Activated CD4-positive, alpha-beta T cell treated with anti-CD3 and anti-CD28 coated beads, Interleukin-2, amount 10 ng/mL, durations not matched to agents 24 days and 14 days (primary cell): ENCODE data around the gene APOC3. TPM values are rescaled to one million over a fixed set of nuclear protein-coding genes. Genes with fewer than 3 reads are reported as not detected.

Experiments used
- DNase-seq: peaks from one replicate; pipeline ENCODE4 v3.0.0; 2022
- H3K27ac Mint-ChIP-seq: one replicate; pipeline ENCODE4 v1.8.0; 2022; ENCODE audit warnings: mild to moderate bottlenecking, mixed read lengths
- H3K27me3 Mint-ChIP-seq: one replicate; pipeline ENCODE4 v1.8.0; 2022; ENCODE audit warnings: mixed read lengths
- H3K36me3 Mint-ChIP-seq: one replicate; pipeline ENCODE4 v1.8.0; 2022; ENCODE audit warnings: low read depth, mild to moderate bottlenecking, mixed read lengths
- H3K4me1 Mint-ChIP-seq: one replicate; pipeline ENCODE4 v1.8.0; 2021; ENCODE audit warnings: mixed read lengths
- H3K4me3 Mint-ChIP-seq: one replicate; pipeline ENCODE4 v1.8.0; 2022; ENCODE audit warnings: mild to moderate bottlenecking, moderate library complexity, mixed read lengths
- H3K9me3 Mint-ChIP-seq: one replicate; pipeline ENCODE4 v1.8.0; 2021; ENCODE audit warnings: mixed read lengths
- intact Hi-C: fragments of 100-400 bp; cut with micrococcal nuclease; formaldehyde crosslinking; loops from one replicate; pipeline ENCODE4 v1.15.1; 2023
- total RNA-seq: library from RNA; stranded (reverse); gene quantifications from 2 replicates; pipeline ENCODE4 v1.2.3, GENCODE V29; 2022

APOC3 gene
- total RNA-seq, 1 donor from 2014 or later, result not detected

DNA sequence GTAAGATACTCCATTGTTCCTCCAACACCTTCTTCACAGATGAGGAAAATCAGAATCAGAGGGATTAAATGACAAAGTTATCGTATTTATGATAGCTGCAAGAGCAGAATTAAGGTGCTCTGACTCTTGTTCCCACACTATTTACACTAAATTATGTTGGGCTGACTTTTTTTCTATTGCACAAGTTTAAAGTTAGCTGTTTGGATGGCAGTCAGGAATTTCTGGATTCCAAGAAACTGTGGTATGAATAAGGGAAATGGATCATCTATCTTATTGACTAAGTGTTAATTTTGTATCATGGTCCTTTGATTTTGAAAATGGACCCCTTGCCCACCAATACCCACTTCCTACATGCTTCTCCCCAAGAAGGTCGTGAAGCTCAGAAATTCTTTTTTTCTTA is 27.6 kb downstream of the APOC3 start:
- intact Hi-C loops, result no loop called here
- peaks cover 40% of the 10 kb centered on the region for H3K4me1 Mint-ChIP-seq
- no peaks in the 10 kb centered on the region for H3K9me3 Mint-ChIP-seq
- DNase-seq, result no peak
- H3K4me3 Mint-ChIP-seq, result no peak overlapping the region
- no peak overlapping the region for H3K27ac Mint-ChIP-seq
- H3K27me3 Mint-ChIP-seq, result no peaks in the 10 kb centered on the region
- H3K36me3 Mint-ChIP-seq, result peaks cover 69% of the 10 kb centered on the region

DNA sequence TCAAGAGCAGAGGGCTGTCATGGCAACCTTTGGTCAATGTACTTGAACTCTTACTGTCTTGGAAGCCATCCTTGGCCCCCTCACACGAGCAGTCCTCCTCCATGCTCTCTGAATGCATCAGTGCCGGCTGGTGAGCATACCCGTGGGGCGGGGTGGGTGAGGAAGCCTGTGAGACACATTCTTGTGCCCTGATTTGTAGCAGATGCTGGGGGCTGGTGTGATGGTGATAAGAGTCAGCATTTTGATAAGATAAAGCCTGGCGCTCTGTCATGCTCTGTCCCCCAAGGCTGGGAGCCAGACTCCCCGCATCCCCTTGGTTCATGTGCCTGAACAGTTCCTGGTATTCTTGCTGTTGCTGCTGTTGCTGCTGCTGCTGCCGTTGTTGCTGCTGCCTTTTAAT is 28.2 kb downstream of the APOC3 start:
- no peaks in the 10 kb centered on the region for H3K27me3 Mint-ChIP-seq
- intact Hi-C loops, result no loop called here
- peaks cover 34% of the 10 kb centered on the region for H3K4me1 Mint-ChIP-seq
- DNase-seq, result no peak
- peaks cover 66% of the 10 kb centered on the region for H3K36me3 Mint-ChIP-seq
- H3K4me3 Mint-ChIP-seq, result no peak overlapping the region
- no peak overlapping the region for H3K27ac Mint-ChIP-seq
- H3K9me3 Mint-ChIP-seq, result no peaks in the 10 kb centered on the region

DNA sequence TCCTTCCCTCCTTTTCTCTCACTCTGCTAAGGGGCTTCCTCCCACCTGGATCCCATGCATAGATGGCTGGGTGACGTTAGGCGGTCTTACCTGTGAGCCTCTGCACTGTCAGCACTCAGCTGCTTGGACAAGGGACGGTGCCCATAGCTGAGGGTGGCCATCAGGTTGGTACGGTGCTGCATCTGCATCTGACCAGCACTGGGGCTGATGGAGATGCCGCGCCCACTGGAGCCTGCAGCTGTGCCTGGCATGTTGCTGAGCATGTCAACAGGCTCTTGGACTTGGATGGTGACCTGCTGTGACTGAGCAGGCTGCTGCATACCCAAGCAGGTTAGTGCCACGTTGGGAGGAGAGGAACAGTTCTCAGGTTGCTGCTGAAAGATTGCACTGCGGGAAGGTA is 29.5 kb downstream of the APOC3 start:
- no peak for DNase-seq
- no peak overlapping the region for H3K4me3 Mint-ChIP-seq
- intact Hi-C loops, result no loop called here
- no peaks in the 10 kb centered on the region for H3K9me3 Mint-ChIP-seq
- no peak overlapping the region for H3K27ac Mint-ChIP-seq
- no peaks in the 10 kb centered on the region for H3K27me3 Mint-ChIP-seq
- H3K36me3 Mint-ChIP-seq, result peaks cover 67% of the 10 kb centered on the region
- H3K4me1 Mint-ChIP-seq, result peaks cover 22% of the 10 kb centered on the region

DNA sequence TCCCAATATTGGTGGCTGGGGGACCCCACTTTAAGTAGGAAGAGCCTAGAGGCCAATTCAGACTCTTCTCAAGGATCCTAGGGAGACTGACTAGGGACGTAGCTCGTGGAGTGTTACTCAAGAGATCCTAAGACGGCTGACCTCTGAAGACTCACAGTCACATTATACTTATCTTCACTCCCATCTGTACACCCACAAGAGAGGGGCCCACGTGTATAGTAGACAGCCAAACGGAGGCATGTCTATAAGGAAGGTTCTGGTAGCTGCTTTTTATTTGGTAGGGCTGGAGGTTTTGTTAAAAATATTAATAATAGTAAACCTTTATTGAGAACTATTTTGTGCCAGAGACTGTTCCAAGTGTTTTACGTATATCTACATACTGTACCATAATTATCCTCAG is 30.6 kb downstream of the APOC3 start:
- peaks cover 15% of the 10 kb centered on the region for H3K4me1 Mint-ChIP-seq
- no peaks in the 10 kb centered on the region for H3K27me3 Mint-ChIP-seq
- no peak overlapping the region for H3K4me3 Mint-ChIP-seq
- H3K9me3 Mint-ChIP-seq, result no peaks in the 10 kb centered on the region
- intact Hi-C loops, result no loop called here
- peaks cover 70% of the 10 kb centered on the region for H3K36me3 Mint-ChIP-seq
- no peak overlapping the region for H3K27ac Mint-ChIP-seq
- no peak for DNase-seq

DNA sequence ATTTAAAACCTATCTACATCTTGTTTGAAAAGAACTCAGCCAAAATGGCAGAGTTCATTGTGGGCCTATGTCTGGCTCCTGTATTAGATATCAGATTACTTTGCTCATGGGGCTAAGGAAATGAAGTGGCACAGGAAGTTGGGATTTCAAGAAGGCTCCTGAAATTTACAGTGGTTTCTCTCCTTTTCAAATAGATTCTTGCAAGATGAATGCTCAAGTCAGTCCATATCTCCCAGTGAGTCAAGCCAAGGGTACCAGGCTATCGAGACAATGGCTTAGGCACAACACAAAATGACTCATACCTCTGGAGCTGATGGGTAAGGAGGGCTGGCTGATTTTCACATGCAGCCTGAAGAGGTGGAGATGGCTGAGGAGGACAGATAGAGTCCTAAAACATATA is 31.8 kb downstream of the APOC3 start:
- Mint-ChIP-seq H3K27ac (no peak overlapping the region), H3K4me3 (no peak overlapping the region), H3K4me1 (peaks cover 7% of the 10 kb centered on the region), H3K27me3 (no peaks in the 10 kb centered on the region), H3K9me3 (no peaks in the 10 kb centered on the region), H3K36me3 (peaks cover 66% of the 10 kb centered on the region)
- DNase-seq, result no peak
- intact Hi-C loops, result no loop called here

DNA sequence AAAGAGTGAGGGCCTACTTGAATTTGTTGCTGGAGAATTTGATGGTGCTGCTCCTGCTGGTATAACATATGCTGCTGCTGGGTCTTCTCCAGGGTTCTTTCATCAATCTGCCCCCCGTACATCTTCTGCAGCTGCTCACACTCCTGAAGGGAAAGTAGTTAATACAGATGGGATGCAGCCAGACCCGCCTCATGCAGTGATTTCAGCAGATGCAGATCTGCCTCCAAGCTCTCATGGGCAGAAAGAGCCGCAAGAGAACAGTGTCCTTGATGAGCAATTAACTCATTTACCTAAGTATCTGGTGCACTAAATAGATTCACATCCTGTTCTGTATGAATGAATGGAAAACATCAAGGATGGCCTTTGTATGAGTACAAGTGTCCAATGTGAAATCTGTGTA is 32.5 kb downstream of the APOC3 start:
- no peak overlapping the region for H3K27ac Mint-ChIP-seq
- peaks cover 6% of the 10 kb centered on the region for H3K4me1 Mint-ChIP-seq
- no peak for DNase-seq
- no peaks in the 10 kb centered on the region for H3K27me3 Mint-ChIP-seq
- intact Hi-C loops, result no loop called here
- no peak overlapping the region for H3K4me3 Mint-ChIP-seq
- no peaks in the 10 kb centered on the region for H3K9me3 Mint-ChIP-seq
- H3K36me3 Mint-ChIP-seq, result peaks cover 68% of the 10 kb centered on the region

DNA sequence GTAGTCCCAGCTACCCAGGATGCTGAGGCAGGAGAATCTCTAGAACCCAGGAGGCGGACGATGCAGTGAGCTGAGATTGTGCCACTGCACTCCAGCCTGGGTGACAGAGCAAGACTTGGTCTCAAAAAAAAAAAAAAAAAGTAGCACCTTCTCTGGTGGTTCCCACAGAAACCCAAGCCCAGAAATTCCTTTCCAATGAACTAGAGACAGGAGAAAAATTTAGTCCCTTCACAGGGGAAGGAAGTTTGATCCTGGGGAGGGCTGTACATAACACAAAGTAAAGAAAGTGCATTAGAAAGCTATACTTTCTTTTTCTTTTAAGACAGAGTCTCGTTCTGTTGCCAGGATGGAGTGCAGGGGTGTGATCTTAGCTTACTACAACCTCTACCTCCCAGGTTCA is 33.2 kb downstream of the APOC3 start:
- intact Hi-C loops, result no loop called here
- no peak overlapping the region for H3K4me3 Mint-ChIP-seq
- no peak overlapping the region for H3K27ac Mint-ChIP-seq
- H3K27me3 Mint-ChIP-seq, result no peaks in the 10 kb centered on the region
- no peak for DNase-seq
- no peaks in the 10 kb centered on the region for H3K9me3 Mint-ChIP-seq
- H3K36me3 Mint-ChIP-seq, result peaks cover 70% of the 10 kb centered on the region
- H3K4me1 Mint-ChIP-seq, result peaks cover 6% of the 10 kb centered on the region

DNA sequence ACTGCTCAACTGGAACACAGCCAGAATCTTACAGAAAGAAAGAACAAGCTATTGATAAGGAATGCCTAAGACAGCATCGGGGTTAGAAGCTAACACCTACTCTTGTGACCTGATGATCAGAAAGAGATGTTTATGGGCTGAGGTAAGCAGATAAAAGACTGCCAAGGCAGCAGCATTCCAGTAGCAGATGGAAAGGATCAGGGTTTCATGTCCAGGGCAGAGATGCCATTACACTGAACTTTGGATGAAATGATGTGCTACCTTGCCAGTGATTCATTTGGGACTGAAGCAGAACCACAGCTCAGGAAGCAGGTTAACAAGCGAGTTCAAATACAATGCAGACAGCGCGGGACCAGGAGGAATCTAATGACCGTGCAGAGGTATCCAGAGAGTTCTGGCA is 34.8 kb downstream of the APOC3 start:
- intact Hi-C loops, result no loop called here
- Mint-ChIP-seq H3K4me1 (peaks cover 6% of the 10 kb centered on the region), H3K9me3 (no peaks in the 10 kb centered on the region), H3K27ac (no peak overlapping the region), H3K27me3 (no peaks in the 10 kb centered on the region), H3K36me3 (peaks cover 64% of the 10 kb centered on the region), H3K4me3 (no peak overlapping the region)
- no peak for DNase-seq

DNA sequence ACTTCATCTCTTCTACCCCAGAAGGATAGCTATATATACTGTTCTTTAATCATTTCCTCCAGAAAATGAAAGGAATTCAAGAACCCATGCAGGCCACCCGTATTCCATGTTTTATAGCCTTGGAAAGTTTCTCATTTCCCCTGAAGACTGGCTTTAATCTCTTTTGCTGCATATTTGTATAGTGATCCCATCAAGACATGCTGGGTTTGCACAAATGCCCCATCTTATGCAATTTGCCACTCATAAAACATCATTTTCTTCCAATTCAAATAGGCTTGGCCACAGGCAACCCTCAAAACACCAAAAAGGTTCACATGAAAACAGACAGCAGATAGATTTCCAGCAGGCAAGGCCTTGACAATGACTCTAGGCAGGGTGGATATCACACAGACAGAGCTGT is 36.0 kb downstream of the APOC3 start:
- Mint-ChIP-seq H3K9me3 (no peaks in the 10 kb centered on the region), H3K27ac (no peak overlapping the region), H3K4me3 (no peak overlapping the region), H3K27me3 (no peaks in the 10 kb centered on the region), H3K36me3 (peaks cover 70% of the 10 kb centered on the region), H3K4me1 (peaks cover 15% of the 10 kb centered on the region)
- DNase-seq, result no peak
- intact Hi-C loops, result no loop called here

DNA sequence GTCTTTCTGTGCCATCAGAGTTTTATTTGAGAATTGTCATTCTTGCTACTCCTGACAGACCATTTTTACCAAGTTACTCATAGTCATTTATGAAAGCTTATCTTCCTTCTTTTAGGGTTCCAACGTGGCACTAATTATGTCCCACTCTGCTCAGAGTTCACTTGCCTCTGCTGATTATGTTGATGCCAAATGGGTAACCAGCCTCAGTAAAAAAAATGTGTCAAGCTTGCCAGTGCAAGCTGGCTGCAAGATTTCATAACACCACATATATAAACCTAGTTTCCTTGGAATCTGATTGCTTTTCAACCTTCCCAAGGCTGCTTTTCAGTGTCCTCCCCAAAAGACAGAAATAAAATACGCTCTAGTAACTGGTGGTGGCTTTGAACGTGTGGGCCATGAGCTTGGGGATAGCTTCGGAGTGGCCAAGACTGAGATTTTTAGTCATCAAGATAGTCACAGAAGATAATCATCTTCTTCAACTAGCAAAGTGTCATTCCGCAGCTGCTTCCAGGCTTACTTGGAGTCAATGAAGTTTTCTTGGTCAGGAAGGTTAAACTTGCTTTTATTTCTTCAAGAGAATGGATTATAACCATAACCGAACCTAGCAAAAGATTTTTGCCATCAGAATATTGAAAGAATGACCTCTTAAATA is 37.2 kb downstream of the APOC3 start:
- Mint-ChIP-seq H3K9me3 (no peaks in the 10 kb centered on the region), H3K4me3 (no peak overlapping the region), H3K27me3 (no peaks in the 10 kb centered on the region), H3K4me1 (peaks cover 14% of the 10 kb centered on the region), H3K27ac (no peak overlapping the region), H3K36me3 (peaks cover 70% of the 10 kb centered on the region)
- intact Hi-C loops, result no loop called here
- DNase-seq, result no peak

DNA sequence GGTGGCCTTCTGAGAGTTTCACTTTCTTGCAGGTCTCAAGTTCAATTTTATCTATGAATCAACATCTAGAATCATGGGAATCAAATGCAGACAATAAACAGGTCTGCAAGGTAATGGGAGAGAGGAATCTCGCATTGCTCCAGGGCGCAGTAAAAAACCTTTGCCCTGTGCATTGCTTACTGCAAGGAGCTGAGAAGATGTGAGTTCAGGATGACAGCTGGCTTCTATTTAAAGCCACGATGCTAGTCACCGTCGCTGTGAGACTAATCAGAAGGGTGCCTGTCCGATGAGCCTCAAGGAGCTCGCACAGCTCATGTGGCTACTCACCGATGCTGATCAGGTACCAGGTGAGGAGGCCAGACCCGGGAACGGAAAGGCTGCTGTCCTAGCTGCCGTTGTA is 37.9 kb downstream of the APOC3 start:
- Mint-ChIP-seq H3K36me3 (peaks cover 67% of the 10 kb centered on the region), H3K4me1 (peaks cover 14% of the 10 kb centered on the region), H3K9me3 (no peaks in the 10 kb centered on the region), H3K4me3 (no peak overlapping the region), H3K27me3 (no peaks in the 10 kb centered on the region), H3K27ac (no peak overlapping the region)
- intact Hi-C loops, result no loop called here
- no peak for DNase-seq

DNA sequence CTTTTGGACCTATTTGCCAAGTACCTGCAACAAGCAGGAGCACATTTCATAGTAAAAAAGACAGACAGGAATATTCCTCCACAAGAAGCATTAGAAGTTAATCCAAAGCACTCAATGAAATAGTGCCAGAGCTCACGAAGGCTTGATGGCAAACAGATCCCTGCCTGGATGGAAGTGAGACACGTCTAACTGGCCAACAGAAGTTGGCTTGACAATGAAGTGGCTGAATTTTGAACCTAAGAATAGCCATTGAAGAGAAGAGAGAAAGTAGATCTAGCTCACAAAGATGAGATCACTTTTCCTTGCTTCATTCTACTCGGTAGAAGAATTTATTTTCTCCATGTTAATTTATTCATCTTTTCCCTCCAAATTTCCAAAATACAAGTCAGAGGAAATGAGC is 38.4 kb downstream of the APOC3 start:
- peaks cover 14% of the 10 kb centered on the region for H3K4me1 Mint-ChIP-seq
- DNase-seq, result no peak
- no peak overlapping the region for H3K4me3 Mint-ChIP-seq
- intact Hi-C loops, result no loop called here
- peaks cover 69% of the 10 kb centered on the region for H3K36me3 Mint-ChIP-seq
- no peak overlapping the region for H3K27ac Mint-ChIP-seq
- no peaks in the 10 kb centered on the region for H3K9me3 Mint-ChIP-seq
- H3K27me3 Mint-ChIP-seq, result no peaks in the 10 kb centered on the region

DNA sequence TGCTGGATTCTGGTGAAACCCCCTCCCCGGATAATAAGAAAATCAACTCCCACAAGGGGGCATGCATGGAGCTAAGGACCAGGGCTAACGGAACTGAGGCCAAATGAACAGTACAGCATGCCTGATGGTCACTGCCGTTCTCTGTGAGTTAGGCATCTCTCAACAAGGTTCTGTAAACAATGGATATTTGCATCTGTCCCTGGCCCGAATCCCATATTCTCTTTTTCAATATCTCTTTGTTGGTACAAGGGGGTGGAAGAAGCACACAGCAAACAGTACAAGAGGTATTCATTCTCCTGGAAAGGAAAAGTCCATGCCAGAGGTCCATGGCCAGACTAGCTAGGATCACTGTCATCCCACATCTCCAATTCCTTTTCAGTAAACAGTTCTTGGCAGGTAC is 39.9 kb downstream of the APOC3 start:
- no peak overlapping the region for H3K27ac Mint-ChIP-seq
- H3K4me3 Mint-ChIP-seq, result no peak overlapping the region
- DNase-seq, result no peak
- peaks cover 14% of the 10 kb centered on the region for H3K4me1 Mint-ChIP-seq
- H3K27me3 Mint-ChIP-seq, result no peaks in the 10 kb centered on the region
- intact Hi-C loops, result no loop called here
- H3K9me3 Mint-ChIP-seq, result no peaks in the 10 kb centered on the region
- peaks cover 72% of the 10 kb centered on the region for H3K36me3 Mint-ChIP-seq

DNA sequence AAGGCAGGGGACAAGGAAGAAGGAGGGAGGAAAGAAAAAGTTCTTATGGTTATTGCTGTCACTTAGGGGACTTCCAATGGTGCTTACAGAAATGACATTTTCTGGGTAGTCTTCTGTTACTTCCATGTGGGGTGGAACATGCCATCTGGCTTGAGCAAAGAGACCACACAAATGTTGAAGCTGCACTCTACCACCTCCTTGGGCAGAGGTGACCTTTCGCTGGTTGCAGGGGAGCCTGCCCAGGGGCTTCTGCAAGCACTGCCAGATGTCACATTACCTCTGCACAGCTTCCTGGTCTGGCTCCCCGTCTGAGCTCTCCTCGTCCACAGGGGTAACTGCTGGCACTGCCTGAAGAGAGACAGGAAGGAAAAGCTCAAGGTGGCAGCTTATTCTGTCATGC is 40.3 kb downstream of the APOC3 start:
- DNase-seq, result no peak
- peaks cover 73% of the 10 kb centered on the region for H3K36me3 Mint-ChIP-seq
- H3K4me3 Mint-ChIP-seq, result no peak overlapping the region
- peak overlapping the region; percentile 39 for H3K27ac Mint-ChIP-seq
- peaks cover 14% of the 10 kb centered on the region for H3K4me1 Mint-ChIP-seq
- H3K27me3 Mint-ChIP-seq, result no peaks in the 10 kb centered on the region
- intact Hi-C loops, result no loop called here
- H3K9me3 Mint-ChIP-seq, result no peaks in the 10 kb centered on the region

DNA sequence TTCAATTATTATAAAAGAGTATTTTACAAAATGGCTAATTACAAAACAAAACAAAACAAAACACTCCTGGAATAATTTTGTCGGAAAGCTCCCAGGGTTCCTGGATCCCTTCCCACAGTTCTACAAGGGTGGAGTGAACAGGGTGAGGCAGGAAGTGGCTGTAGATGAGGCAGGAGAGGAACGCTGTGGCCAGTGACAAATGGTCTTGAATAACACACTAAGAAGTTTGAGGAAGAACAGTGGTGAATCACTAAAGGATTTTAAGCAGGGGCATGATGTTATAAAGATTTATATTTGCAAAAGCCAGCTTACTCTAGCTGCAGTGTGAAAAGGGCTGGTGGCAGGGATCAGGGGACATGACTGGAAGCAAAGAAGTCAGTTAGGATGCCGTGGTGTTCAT is 41.5 kb downstream of the APOC3 start:
- Mint-ChIP-seq H3K36me3 (peaks cover 74% of the 10 kb centered on the region), H3K4me3 (no peak overlapping the region), H3K27me3 (no peaks in the 10 kb centered on the region), H3K9me3 (no peaks in the 10 kb centered on the region), H3K4me1 (peaks cover 14% of the 10 kb centered on the region), H3K27ac (no peak overlapping the region)
- no peak for DNase-seq
- intact Hi-C loops, result no loop called here
